A549 (cell line): ENCODE data around the gene STYX. TPM values are rescaled to one million over a fixed set of nuclear protein-coding genes. Genes with fewer than 3 reads are reported as not detected.

Source experiments
- ATAC-seq, 2 experiments: fragments of 200-7000 bp in 1 of 2; fragments of >200 bp in 1 of 2; cut with Nextera tagmentation in 1 of 2; cut with Tn5 transposase in 1 of 2; 3 replicates each; pipeline versions ENCODE4 v1.8.0 to v1.9.1; 2018 to 2020; ENCODE audit warnings: mild to moderate bottlenecking in 1 of 2, moderate library complexity in 1 of 2
- CTCF ChIA-PET: fragments of 300-600 bp; sonication (Branson Sonifier 250); formaldehyde crosslinking; extraction: SDS; loops from one replicate; lab custom pipeline; 2021; ENCODE audit warnings: antibody characterized with exemption, inconsistent platforms; lab: Yijun Ruan, JAX
- POLR2A ChIA-PET: fragments of 350-600 bp; formaldehyde crosslinking; extraction: SDS; loops from one replicate; lab custom pipeline; 2021; ENCODE audit warnings: antibody characterized with exemption, inconsistent platforms; lab: Yijun Ruan, JAX
- DNase-seq, 2 experiments: peaks; one replicate each; pipeline versions ENCODE4 v3.0.0 to v3.0.0-alpha.2; 2011 to 2016; ENCODE audit warnings: low read depth in 1 of 2, low spot score in 1 of 2
- FAIRE-seq: peaks from 2 replicates; lab custom pipeline; 2011; peaks lifted over from hg19 to GRCh38; lab: Jason Lieb, UNC
- H3K27ac ChIP-seq, 2 experiments: fragments of >200 bp; sonication (Bioruptor Twin); formaldehyde crosslinking; 3 replicates each; pipeline ENCODE4 v1.5.1; 2016 to 2017
- H3K4me1 ChIP-seq: fragments of >200 bp; sonication (Bioruptor Twin); formaldehyde crosslinking; 3 replicates; pipeline ENCODE4 v1.6.1; 2016
- H3K4me2 ChIP-seq: fragments of >200 bp; sonication (Bioruptor Twin); formaldehyde crosslinking; 3 replicates; pipeline ENCODE4 v1.6.1; 2016
- H3K4me3 ChIP-seq: fragments of >200 bp; sonication (Bioruptor Twin); formaldehyde crosslinking; 3 replicates; pipeline ENCODE4 v1.5.1; 2016
- H3K9me3 ChIP-seq: fragments of >200 bp; sonication (Bioruptor Twin); formaldehyde crosslinking; 3 replicates; pipeline ENCODE4 v1.6.1; 2016
- BCL3 ChIP-seq: fragments of >200 bp; sonication (Bioruptor Twin); formaldehyde crosslinking; IDR thresholded peaks from 3 replicates; pipeline ENCODE4 v1.6.1; 2016
- BHLHE40 ChIP-seq: IDR thresholded peaks from 2 replicates; pipeline ENCODE4 v1.6.1; 2012; ENCODE audit warnings: low read depth, low read length, inconsistent platforms
- CBX2 ChIP-seq: fragments of 200-600 bp; sonication (generic); IDR thresholded peaks from 2 replicates; pipeline ENCODE4 v1.6.1; 2016; ENCODE audit warnings: low read depth, mild to moderate bottlenecking, borderline replicate concordance
- CBX8 ChIP-seq: fragments of 200-600 bp; sonication (generic); IDR thresholded peaks from 2 replicates; pipeline ENCODE4 v1.6.1; 2016
- CEBPB ChIP-seq, 2 experiments: fragments of >200 bp in 1 of 2; sonication (Bioruptor Twin) in 1 of 2; formaldehyde crosslinking in 1 of 2; IDR thresholded peaks; 2 replicates each; pipeline ENCODE4 v1.6.1; 2012 to 2016
- CHD4 ChIP-seq: fragments of 200-600 bp; sonication (generic); IDR thresholded peaks from 2 replicates; pipeline ENCODE4 v1.6.1; 2016; ENCODE audit warnings: antibody characterized with exemption, mild to moderate bottlenecking, borderline replicate concordance
- EHF ChIP-seq: fragments of 250-450 bp; sonication (Bioruptor Pico); IDR thresholded peaks from 2 replicates; pipeline ENCODE4 v1.5.0; 2020; ENCODE audit warnings: mild to moderate bottlenecking
- EHMT2 ChIP-seq: fragments of 200-600 bp; sonication (generic); IDR thresholded peaks from 2 replicates; pipeline ENCODE4 v1.6.1; 2016; ENCODE audit warnings: antibody characterized with exemption, low read depth, mild to moderate bottlenecking, moderate library complexity
- ELK1 ChIP-seq: fragments of 150-350 bp; IDR thresholded peaks from 2 replicates; pipeline ENCODE4 v1.6.1; 2014; ENCODE audit warnings: low read depth, mild to moderate bottlenecking, low read length
- EP300 ChIP-seq, 2 experiments: fragments of >200 bp; sonication (Bioruptor Twin); formaldehyde crosslinking; IDR thresholded peaks; 2 replicates in 1 of 2; 3 replicates in 1 of 2; pipeline ENCODE4 v1.6.1; 2016 to 2017
- ESRRA ChIP-seq: fragments of 150-350 bp; IDR thresholded peaks from 2 replicates; pipeline ENCODE4 v1.6.1; 2014; ENCODE audit warnings: mild to moderate bottlenecking, low read length, borderline replicate concordance
- FOXS1 ChIP-seq: fragments of 250-450 bp; sonication (Bioruptor Pico); IDR thresholded peaks from 2 replicates; pipeline ENCODE4 v1.5.0; 2020; ENCODE audit warnings: mild to moderate bottlenecking, moderate library complexity
- HDAC2 ChIP-seq: fragments of 200-600 bp; sonication (generic); IDR thresholded peaks from 2 replicates; pipeline ENCODE4 v1.6.1; 2016
- JUNB ChIP-seq: fragments of >200 bp; sonication (Bioruptor Twin); formaldehyde crosslinking; IDR thresholded peaks from 2 replicates; pipeline ENCODE4 v1.6.1; 2016
- MAFK ChIP-seq: fragments of 450-650 bp; IDR thresholded peaks from 2 replicates; pipeline ENCODE4 v1.6.1; 2014; ENCODE audit not compliant: partially characterized antibody
- MAX ChIP-seq: IDR thresholded peaks from 2 replicates; pipeline ENCODE4 v1.6.1; 2012
- MAZ ChIP-seq: fragments of 150-350 bp; IDR thresholded peaks from 2 replicates; pipeline ENCODE4 v1.6.1; 2014; ENCODE audit warnings: antibody characterized with exemption, low read depth, low read length, borderline replicate concordance
- MYC ChIP-seq: IDR thresholded peaks from 2 replicates; pipeline ENCODE4 v1.6.1; 2012; ENCODE audit warnings: mild to moderate bottlenecking, inconsistent platforms, low read length, improper control_type of control experiment, borderline replicate concordance
- NR3C1 ChIP-seq: fragments of >200 bp; sonication (Bioruptor Twin); formaldehyde crosslinking; IDR thresholded peaks from 3 replicates; pipeline ENCODE4 v1.6.1; 2017
- PBX3 ChIP-seq: IDR thresholded peaks from 2 replicates; pipeline ENCODE4 v1.6.1; 2012
- RNF2 ChIP-seq: fragments of 200-600 bp; sonication (generic); IDR thresholded peaks from 2 replicates; pipeline ENCODE4 v1.6.1; 2016; ENCODE audit warnings: low read depth, mild to moderate bottlenecking, antibody characterized with exemption, moderate library complexity, borderline replicate concordance
- TFCP2L1 ChIP-seq: fragments of 250-450 bp; sonication (Bioruptor Pico); IDR thresholded peaks from 2 replicates; pipeline ENCODE4 v1.5.0; 2021; ENCODE audit warnings: mild to moderate bottlenecking
- TP53 ChIP-seq: fragments of 250-450 bp; sonication (Bioruptor Pico); IDR thresholded peaks from 2 replicates; pipeline ENCODE4 v1.5.0; 2021; ENCODE audit warnings: mild to moderate bottlenecking, moderate library complexity
- ZFP36 ChIP-seq: fragments of 450-650 bp; IDR thresholded peaks from 2 replicates; pipeline ENCODE4 v1.6.1; 2014; ENCODE audit warnings: borderline replicate concordance; ENCODE audit not compliant: partially characterized antibody
- ZSCAN20 ChIP-seq: fragments of 250-450 bp; sonication (Bioruptor Pico); IDR thresholded peaks from 2 replicates; pipeline ENCODE4 v1.8.0; 2022; ENCODE audit warnings: mild to moderate bottlenecking, moderate library complexity
- WGBS: methylation state at CpG from one replicate; pipeline ENCODE4 v1.1.6; 2017; ENCODE audit errors: missing lambda C conversion rate; 5-methylcytosine and 5-hydroxymethylcytosine counted together
- polyA plus RNA-seq, 4 experiments: library from polyadenylated mRNA; depleted of rRNA in 3 of 4; stranded (reverse); fragments of >200 nt; fragmentation: RNase III in 1 of 4; extraction: RNeasy Plus Mini Kit Qiagen cat#74134 plus additional on column Dnase treatment in 1 of 4; gene quantifications; 2 replicates in 3 of 4; 3 replicates in 1 of 4; pipeline ENCODE4 v1.2.3, GENCODE V29; 2011 to 2017
- TF ChIP-seq, protein P1 (sequence below): fragments of 450-650 bp; IDR thresholded peaks from 2 replicates; pipeline ENCODE4 v1.6.1; 2014; ENCODE audit warnings: antibody characterized with exemption

STYX gene
- polyA plus RNA-seq, 2 of the 4 experiments (the other 2 are of a cell fraction): 7.6 to 12.0 TPM

DNA sequence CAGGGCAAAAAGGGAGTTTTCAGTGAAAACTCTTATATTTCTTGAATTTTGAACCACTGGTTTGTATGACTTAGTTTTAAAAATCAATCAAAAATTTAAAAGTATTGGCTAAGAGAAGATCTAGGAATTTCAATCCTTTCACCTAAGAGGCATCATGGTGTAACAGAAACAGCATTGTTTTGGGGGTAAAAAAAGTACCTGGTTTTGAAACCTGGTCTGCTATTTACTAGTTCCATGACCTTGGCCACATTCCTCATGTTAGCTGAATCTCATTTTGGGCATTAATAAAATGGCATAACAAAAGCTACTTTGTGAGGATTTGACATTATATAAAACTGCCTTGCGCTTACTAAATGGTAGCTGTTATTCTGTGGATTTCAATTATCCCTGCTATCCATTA lies 78.1 kb downstream of the STYX start:
- DNase-seq (no peak), FAIRE-seq (no peak), ATAC-seq (no peak)
- Histone ChIP-seq H3K9me3 (no peaks in the 10 kb centered on the region), H3K4me3 (no peak overlapping the region), H3K4me2 (no peak overlapping the region), H3K27ac (no peak overlapping the region), H3K4me1 (no peaks in the 10 kb centered on the region; the same call in 2 of the 3 replicates)
- POLR2A ChIA-PET: no interaction called here
- no peak for TF ChIP-seq MAZ
- no peak for TF ChIP-seq CBX2
- TF ChIP-seq ZFP36: no peak
- no peak for TF ChIP-seq CEBPB (IDR thresholded peaks at IDR 0.05)
- TF ChIP-seq NR3C1: no peak
- TF ChIP-seq EHMT2: no peak
- TF ChIP-seq BCL3: no peak
- TF ChIP-seq EHF (CRISPR knock-in tag): no peak
- TF ChIP-seq HDAC2: no peak
- TF ChIP-seq, protein P1, sequence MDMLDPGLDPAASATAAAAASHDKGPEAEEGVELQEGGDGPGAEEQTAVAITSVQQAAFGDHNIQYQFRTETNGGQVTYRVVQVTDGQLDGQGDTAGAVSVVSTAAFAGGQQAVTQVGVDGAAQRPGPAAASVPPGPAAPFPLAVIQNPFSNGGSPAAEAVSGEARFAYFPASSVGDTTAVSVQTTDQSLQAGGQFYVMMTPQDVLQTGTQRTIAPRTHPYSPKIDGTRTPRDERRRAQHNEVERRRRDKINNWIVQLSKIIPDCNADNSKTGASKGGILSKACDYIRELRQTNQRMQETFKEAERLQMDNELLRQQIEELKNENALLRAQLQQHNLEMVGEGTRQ: no peak
- TF ChIP-seq EP300 (IDR thresholded peaks at IDR 0.05): no peak
- TF ChIP-seq ELK1: no peak
- TF ChIP-seq FOXS1 (CRISPR knock-in tag): no peak
- TF ChIP-seq MAFK: no peak
- no peak for TF ChIP-seq BHLHE40
- CTCF ChIA-PET: interaction anchor here (1.0 to 1.3 kb wide), 2 partner anchors 15 to 153 kb away, joined by 3 to 4 read pairs; no protein-coding TSS in a partner anchor
- 93% methylated on average over 1 of the region's 1 CpG for WGBS

DNA sequence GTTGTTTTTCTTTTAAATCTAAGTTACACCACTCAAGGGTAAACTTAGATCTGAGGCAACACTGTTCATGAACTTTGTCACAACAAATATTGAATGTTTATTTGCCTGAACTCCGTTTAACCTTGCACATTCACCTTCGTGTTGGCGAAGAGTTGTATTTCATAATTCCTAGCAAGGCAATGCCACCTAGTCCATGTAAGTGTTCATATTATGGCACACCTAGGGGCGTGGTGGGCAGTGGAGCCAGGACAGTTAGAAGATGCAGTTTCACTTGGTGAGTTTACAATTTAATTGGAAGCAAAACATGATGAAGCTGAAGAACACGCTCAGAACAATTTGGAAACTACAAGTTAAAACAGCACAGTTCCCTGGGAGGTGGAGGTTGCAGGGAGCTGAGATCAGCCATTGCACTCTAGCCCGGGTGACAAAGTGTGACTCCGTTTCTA lies 91.9 kb downstream of the STYX start:
- peaks cover 21% of the 10 kb centered on the region; the same call in 2 of the 3 replicates for H3K4me1 ChIP-seq
- FAIRE-seq (no peak), ATAC-seq (no peak), DNase-seq (no peak)
- H3K27ac ChIP-seq: no peak overlapping the region
- H3K4me3 ChIP-seq: no peak overlapping the region
- POLR2A ChIA-PET: no interaction called here
- peak overlapping the region; percentile 60 for H3K4me2 ChIP-seq
- CTCF ChIA-PET: interaction anchor here (1.7 to 7.4 kb wide), 3 partner anchors 141 to 233 kb away, joined by 6 to 53 read pairs (median 25); no protein-coding TSS in a partner anchor
- no peaks in the 10 kb centered on the region for H3K9me3 ChIP-seq
- WGBS: 15% methylated on average over 7 of the region's 7 CpGs
- no peak for TF ChIP-seq TFCP2L1 (CRISPR knock-in tag)
- no peak for TF ChIP-seq PBX3
- TF ChIP-seq MAX: no peak
- TF ChIP-seq EHMT2: no peak
- TF ChIP-seq CHD4: no peak
- TF ChIP-seq ZFP36: no peak
- no peak for TF ChIP-seq ESRRA
- TF ChIP-seq TP53 (CRISPR knock-in tag): no peak
- no peak for TF ChIP-seq JUNB
- TF ChIP-seq MYC: no peak
- TF ChIP-seq RNF2: no peak
- TF ChIP-seq CBX8: no peak
- TF ChIP-seq NR3C1: no peak
- TF ChIP-seq ZSCAN20: no peak
